Parathyroid adenoma (tissue), 2 donors: ENCODE measurements around the gene TMEM82.
A peak's percentile ranks its signal among the peaks of the same experiment; 100 is the strongest.

Source experiments
- H2AFZ ChIP-seq: fragments of 300-600 bp; sonication (generic); one replicate; pipeline ENCODE4 v1.7.0; 2017; ENCODE audit warnings: antibody characterized with exemption, mild to moderate bottlenecking
- H3K27ac ChIP-seq: fragments of 300-600 bp; sonication (generic); one replicate; pipeline ENCODE4 v1.7.0; 2017
- H3K27me3 ChIP-seq: fragments of 300-600 bp; sonication (generic); one replicate; pipeline ENCODE4 v1.7.0; 2017; ENCODE audit warnings: low read length; ENCODE audit not compliant: control insufficient read depth, insufficient read depth
- H3K36me3 ChIP-seq: fragments of 300-600 bp; sonication (generic); one replicate; pipeline ENCODE4 v1.7.0; 2017; ENCODE audit warnings: low read length; ENCODE audit not compliant: control insufficient read depth, insufficient read depth
- H3K4me1 ChIP-seq: fragments of 300-600 bp; sonication (generic); one replicate; pipeline ENCODE4 v1.7.0; 2017; ENCODE audit warnings: control low read depth
- H3K4me2 ChIP-seq: fragments of 300-600 bp; sonication (generic); one replicate; pipeline ENCODE4 v1.7.0; 2017; ENCODE audit warnings: low read length
- H3K4me3 ChIP-seq: fragments of 300-600 bp; sonication (generic); one replicate; pipeline ENCODE4 v1.7.0; 2017; ENCODE audit warnings: low read depth, low read length
- H3K79me2 ChIP-seq: fragments of 300-600 bp; sonication (generic); one replicate; pipeline ENCODE4 v1.7.0; 2017; ENCODE audit warnings: control low read depth
- H3K9ac ChIP-seq: fragments of 300-600 bp; sonication (generic); one replicate; pipeline ENCODE4 v1.7.0; 2017; ENCODE audit warnings: mild to moderate bottlenecking
- H3K9me3 ChIP-seq: fragments of 300-600 bp; sonication (generic); one replicate; pipeline ENCODE4 v1.7.0; 2017; ENCODE audit warnings: low read length; ENCODE audit not compliant: control insufficient read depth
- TF ChIP-seq, protein P1 (sequence below): fragments of 300-600 bp; sonication (generic); IDR thresholded peaks from one replicate; pipeline ENCODE4 v1.7.0; 2017; ENCODE audit warnings: antibody characterized with exemption, mild to moderate bottlenecking
- donor health status: primary hyperparathyroidism.

Gene TMEM82

DNA sequence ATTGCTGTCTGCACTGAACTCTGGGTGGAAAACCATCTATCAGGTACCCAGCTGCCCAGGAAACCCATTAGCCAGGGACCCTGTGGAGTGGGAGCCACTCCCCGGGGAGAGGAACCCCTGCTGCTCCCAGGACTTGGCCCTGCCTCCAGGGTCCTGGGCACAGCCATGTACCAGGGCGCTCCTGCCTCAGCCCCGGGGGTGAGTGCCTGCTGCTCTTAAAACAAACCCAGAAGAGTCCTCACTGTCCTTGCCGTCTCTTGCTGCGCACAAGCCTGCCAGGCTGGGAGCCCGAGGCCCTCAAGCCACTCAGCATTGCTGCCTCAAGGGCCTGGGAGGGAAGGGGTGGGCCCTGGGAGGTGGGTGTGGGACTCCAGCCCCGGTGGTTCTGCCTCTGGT, 9.6 kb upstream of the TMEM82 start:
- Histone ChIP-seq H3K27ac (no peak overlapping the region), H3K27me3 (no peaks in the 10 kb centered on the region), H3K36me3 (no peaks in the 10 kb centered on the region), H2AFZ (no peak overlapping the region), H3K9me3 (no peaks in the 10 kb centered on the region), H3K4me3 (no peak overlapping the region), H3K79me2 (no peaks in the 10 kb centered on the region), H3K4me2 (no peak overlapping the region), H3K4me1 (peaks cover 11% of the 10 kb centered on the region), H3K9ac (no peak overlapping the region)
- TF ChIP-seq, protein P1, sequence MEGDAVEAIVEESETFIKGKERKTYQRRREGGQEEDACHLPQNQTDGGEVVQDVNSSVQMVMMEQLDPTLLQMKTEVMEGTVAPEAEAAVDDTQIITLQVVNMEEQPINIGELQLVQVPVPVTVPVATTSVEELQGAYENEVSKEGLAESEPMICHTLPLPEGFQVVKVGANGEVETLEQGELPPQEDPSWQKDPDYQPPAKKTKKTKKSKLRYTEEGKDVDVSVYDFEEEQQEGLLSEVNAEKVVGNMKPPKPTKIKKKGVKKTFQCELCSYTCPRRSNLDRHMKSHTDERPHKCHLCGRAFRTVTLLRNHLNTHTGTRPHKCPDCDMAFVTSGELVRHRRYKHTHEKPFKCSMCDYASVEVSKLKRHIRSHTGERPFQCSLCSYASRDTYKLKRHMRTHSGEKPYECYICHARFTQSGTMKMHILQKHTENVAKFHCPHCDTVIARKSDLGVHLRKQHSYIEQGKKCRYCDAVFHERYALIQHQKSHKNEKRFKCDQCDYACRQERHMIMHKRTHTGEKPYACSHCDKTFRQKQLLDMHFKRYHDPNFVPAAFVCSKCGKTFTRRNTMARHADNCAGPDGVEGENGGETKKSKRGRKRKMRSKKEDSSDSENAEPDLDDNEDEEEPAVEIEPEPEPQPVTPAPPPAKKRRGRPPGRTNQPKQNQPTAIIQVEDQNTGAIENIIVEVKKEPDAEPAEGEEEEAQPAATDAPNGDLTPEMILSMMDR = no peak

DNA sequence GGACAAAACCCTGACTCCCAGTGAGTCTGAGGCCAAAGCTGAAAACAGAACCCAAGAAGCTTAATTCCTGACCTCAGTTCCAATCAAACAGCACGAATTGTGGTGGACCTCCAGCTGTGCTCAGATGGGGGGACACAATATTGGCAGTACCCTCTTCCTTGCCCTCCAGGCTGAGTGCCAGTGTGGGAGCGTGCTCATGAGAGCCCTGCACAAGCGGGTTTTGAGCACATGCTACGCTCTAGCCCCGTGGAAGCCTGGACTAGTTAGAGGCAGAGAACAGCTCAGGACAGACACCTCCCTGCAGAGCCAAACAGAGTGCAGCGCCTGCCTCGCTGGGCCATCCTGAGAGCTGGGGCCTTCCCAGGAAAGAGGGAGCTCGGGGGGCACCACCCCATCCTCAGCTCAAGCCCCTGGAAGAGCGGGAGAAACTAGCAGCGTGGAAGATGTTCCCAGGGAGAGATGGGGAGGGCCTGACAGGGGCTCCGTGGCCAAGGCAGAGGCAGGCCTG, 9.0 kb upstream of the TMEM82 start:
- no peak overlapping the region for H3K9ac ChIP-seq
- no peak overlapping the region for H3K4me3 ChIP-seq
- no peak overlapping the region for H3K27ac ChIP-seq
- no peaks in the 10 kb centered on the region for H3K27me3 ChIP-seq
- TF ChIP-seq, protein P1 = no peak
- no peaks in the 10 kb centered on the region for H3K9me3 ChIP-seq
- H3K4me1 ChIP-seq = peaks cover 14% of the 10 kb centered on the region
- H3K36me3 ChIP-seq = no peaks in the 10 kb centered on the region
- H3K4me2 ChIP-seq = no peak overlapping the region
- no peak overlapping the region for H2AFZ ChIP-seq
- H3K79me2 ChIP-seq = no peaks in the 10 kb centered on the region

DNA sequence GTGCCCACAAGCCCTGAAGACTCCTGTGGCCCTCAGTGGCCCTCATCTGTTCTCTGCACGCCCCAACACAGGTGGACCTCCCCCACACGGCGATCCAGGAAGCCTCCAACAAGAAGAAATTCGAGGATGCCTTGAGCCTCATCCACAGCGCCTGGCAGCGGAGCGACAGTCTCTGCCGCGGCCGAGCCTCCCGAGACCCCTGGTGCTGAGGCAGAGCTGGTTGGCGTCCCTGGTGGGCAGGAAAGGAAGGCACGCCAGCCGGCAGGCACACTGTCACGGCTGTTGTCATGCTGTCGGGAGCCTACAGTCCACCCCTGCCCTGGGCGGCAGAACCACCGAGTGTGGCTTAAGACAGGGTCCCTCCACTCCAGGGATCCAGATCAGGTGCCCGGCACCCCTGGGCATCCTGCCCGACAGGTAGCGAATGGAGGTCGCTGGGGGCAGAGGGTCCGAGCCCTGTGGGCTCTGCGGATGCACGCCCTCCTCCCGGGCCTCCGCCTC, 8.5 kb upstream of the TMEM82 start:
- no peaks in the 10 kb centered on the region for H3K27me3 ChIP-seq
- H3K4me3 ChIP-seq = no peak overlapping the region
- peaks cover 14% of the 10 kb centered on the region for H3K4me1 ChIP-seq
- H3K9me3 ChIP-seq = no peaks in the 10 kb centered on the region
- H3K79me2 ChIP-seq = no peaks in the 10 kb centered on the region
- TF ChIP-seq, protein P1 = no peak
- no peak overlapping the region for H2AFZ ChIP-seq
- no peaks in the 10 kb centered on the region for H3K36me3 ChIP-seq
- no peak overlapping the region for H3K4me2 ChIP-seq
- H3K27ac ChIP-seq = no peak overlapping the region
- H3K9ac ChIP-seq = no peak overlapping the region

DNA sequence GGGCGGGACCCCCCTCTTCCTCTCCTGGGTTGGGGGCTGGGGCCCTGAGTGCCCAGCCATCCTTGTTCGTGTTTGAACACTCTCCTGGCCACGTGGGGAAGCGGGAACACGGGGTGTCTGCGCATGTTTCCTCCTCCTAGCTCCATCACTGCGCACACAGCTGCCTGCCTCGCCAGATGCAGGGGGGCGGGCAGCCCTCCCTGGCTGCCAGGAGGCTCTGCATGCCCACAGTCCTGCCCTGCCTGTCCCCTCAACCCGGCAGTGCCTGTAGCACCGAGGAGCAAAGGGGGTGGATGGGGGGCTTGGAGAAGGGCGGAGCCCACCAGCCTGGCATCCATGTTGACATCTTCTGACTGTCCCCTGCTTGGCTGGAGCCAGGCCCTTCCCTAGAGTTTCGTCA, 8.0 kb upstream of the TMEM82 start:
- H3K4me1 ChIP-seq = peaks cover 14% of the 10 kb centered on the region
- no peak overlapping the region for H2AFZ ChIP-seq
- no peaks in the 10 kb centered on the region for H3K27me3 ChIP-seq
- no peaks in the 10 kb centered on the region for H3K9me3 ChIP-seq
- peak overlapping the region; percentile 92 for H3K27ac ChIP-seq
- H3K79me2 ChIP-seq = no peaks in the 10 kb centered on the region
- no peak overlapping the region for H3K4me3 ChIP-seq
- no peaks in the 10 kb centered on the region for H3K36me3 ChIP-seq
- TF ChIP-seq, protein P1 = no peak
- no peak overlapping the region for H3K9ac ChIP-seq
- H3K4me2 ChIP-seq = no peak overlapping the region

DNA sequence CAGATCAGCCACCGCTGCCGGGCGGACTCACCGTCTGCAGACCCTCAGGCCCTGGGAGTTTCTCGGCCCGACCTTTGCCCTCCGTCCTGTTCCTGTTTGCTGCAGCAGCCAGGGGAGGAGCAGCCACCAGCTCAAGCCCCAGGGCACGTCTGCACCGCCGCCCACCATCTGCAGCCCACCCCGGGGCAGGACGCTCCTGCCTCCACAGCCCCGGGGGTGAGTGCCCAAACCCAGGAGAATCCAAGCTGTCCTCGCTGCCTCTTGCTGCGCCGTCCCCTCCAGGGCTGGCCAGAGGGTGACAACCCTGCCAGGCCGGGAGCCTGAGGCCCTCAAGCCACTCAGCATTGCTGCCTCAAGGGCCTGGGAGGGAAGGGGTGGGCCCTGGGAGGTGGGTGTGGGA, 7.4 kb upstream of the TMEM82 start:
- Histone ChIP-seq H3K9me3 (no peaks in the 10 kb centered on the region), H3K4me3 (no peak overlapping the region), H3K4me1 (peaks cover 14% of the 10 kb centered on the region), H3K27me3 (no peaks in the 10 kb centered on the region), H3K36me3 (no peaks in the 10 kb centered on the region), H3K9ac (no peak overlapping the region), H3K79me2 (no peaks in the 10 kb centered on the region), H3K4me2 (peak overlapping the region; percentile 62), H2AFZ (no peak overlapping the region), H3K27ac (peak overlapping the region; percentile 92)
- TF ChIP-seq, protein P1 = no peak
